HUES6 (cell line): ENCODE results near the gene LRRTM4.
"Not testable (repeated sequence)": the region's sequence is repeated elsewhere in the genome, so short reads cannot be mapped to it uniquely, and the experiment has no call there.

Experiments
- H3K27ac ChIP-seq: 2 replicates; pipeline ENCODE4 v1.7.0; 2013; ENCODE audit warnings: low read depth, mild to moderate bottlenecking, low read length, inconsistent platforms
- H3K27me3 ChIP-seq: 2 replicates; pipeline ENCODE4 v1.6.1; 2013; ENCODE audit warnings: low read length; ENCODE audit not compliant: control insufficient read depth, insufficient read depth
- H3K36me3 ChIP-seq: 2 replicates; pipeline ENCODE4 v1.6.1; 2013; ENCODE audit warnings: low read length; ENCODE audit not compliant: control insufficient read depth, insufficient read depth
- H3K4me1 ChIP-seq: 2 replicates; pipeline ENCODE4 v1.6.1; 2013; ENCODE audit warnings: low read length; ENCODE audit not compliant: control insufficient read depth, insufficient read depth
- H3K4me3 ChIP-seq: 2 replicates; pipeline ENCODE4 v1.5.1; 2013; ENCODE audit warnings: low read depth, low read length
- H3K9ac ChIP-seq: one replicate; pipeline ENCODE4 v1.6.1; 2013; ENCODE audit warnings: mild to moderate bottlenecking, low read length
- H3K9me3 ChIP-seq: 2 replicates; pipeline ENCODE4 v1.6.1; 2013; ENCODE audit warnings: low read depth, low read length; ENCODE audit not compliant: control insufficient read depth, insufficient read depth

Gene LRRTM4

GRCh38 chr2:77179297-77179696, 342.9 kb downstream of the LRRTM4 start:
- Histone ChIP-seq H3K27me3 (no peaks in the 10 kb centered on the region), H3K4me1 (no peaks in the 10 kb centered on the region; the same call in 1 of the 2 replicates), H3K9ac (no peak overlapping the region), H3K36me3 (no peaks in the 10 kb centered on the region), H3K4me3 (no peak overlapping the region), H3K9me3 (no peaks in the 10 kb centered on the region), H3K27ac (no peak overlapping the region)

GRCh38 chr2:77175266-77175780, 346.9 kb downstream of the LRRTM4 start:
- not testable (repeated sequence) for H3K4me3 ChIP-seq, H3K9ac ChIP-seq, H3K4me1 ChIP-seq, H3K27ac ChIP-seq, H3K36me3 ChIP-seq, H3K9me3 ChIP-seq, H3K27me3 ChIP-seq

GRCh38 chr2:77169426-77169825, 352.8 kb downstream of the LRRTM4 start:
- Histone ChIP-seq H3K27me3 (no peaks in the 10 kb centered on the region), H3K9ac (no peak overlapping the region)

GRCh38 chr2:77164021-77164420, 358.2 kb downstream of the LRRTM4 start:
- H3K4me1 ChIP-seq, H3K9ac ChIP-seq, H3K27ac ChIP-seq, H3K4me3 ChIP-seq, H3K36me3 ChIP-seq, H3K27me3 ChIP-seq: not testable (repeated sequence)
- peaks cover 20% of the 10 kb centered on the region for H3K9me3 ChIP-seq

More at GRCh38 chr2:77169426-77169825, 352.8 kb downstream of the LRRTM4 start:
- Histone ChIP-seq H3K36me3 (no peaks in the 10 kb centered on the region), H3K4me3 (no peak overlapping the region), H3K9me3 (no peaks in the 10 kb centered on the region), H3K27ac (no peak overlapping the region), H3K4me1 (no peaks in the 10 kb centered on the region)

- H3K4me3 ChIP-seq: no peak overlapping the region
- H3K27ac ChIP-seq: no peak overlapping the region
- peaks cover 20% of the 10 kb centered on the region for H3K9me3 ChIP-seq
Measured at GRCh38 chr2:77161009-77161408, 361.2 kb downstream of the LRRTM4 start.

GRCh38 chr2:77156599-77156998, 365.6 kb downstream of the LRRTM4 start:
- Histone ChIP-seq H3K27me3 (no peaks in the 10 kb centered on the region), H3K27ac (no peak overlapping the region), H3K4me1 (no peaks in the 10 kb centered on the region), H3K9me3 (peaks cover 8% of the 10 kb centered on the region; the same call in 1 of the 2 replicates), H3K4me3 (no peak overlapping the region), H3K9ac (no peak overlapping the region), H3K36me3 (no peaks in the 10 kb centered on the region)

More at GRCh38 chr2:77161009-77161408, 361.2 kb downstream of the LRRTM4 start:
- H3K9ac ChIP-seq: no peak overlapping the region
- H3K36me3 ChIP-seq: no peaks in the 10 kb centered on the region
- no peaks in the 10 kb centered on the region for H3K27me3 ChIP-seq
- no peaks in the 10 kb centered on the region for H3K4me1 ChIP-seq

GRCh38 chr2:77155511-77155910, 366.7 kb downstream of the LRRTM4 start:
- no peak overlapping the region for H3K9ac ChIP-seq
- no peaks in the 10 kb centered on the region for H3K27me3 ChIP-seq
- H3K9me3 ChIP-seq: no peaks in the 10 kb centered on the region
- H3K4me3 ChIP-seq: no peak overlapping the region
- no peak overlapping the region for H3K27ac ChIP-seq
- no peaks in the 10 kb centered on the region for H3K4me1 ChIP-seq
- no peaks in the 10 kb centered on the region for H3K36me3 ChIP-seq

- H3K9ac ChIP-seq: no peak overlapping the region
- 0 out of 2 replicates have a peak, but pooled peaks cover 3% of the 10 kb centered on the region for H3K9me3 ChIP-seq
- H3K27me3 ChIP-seq: no peaks in the 10 kb centered on the region
- no peaks in the 10 kb centered on the region for H3K36me3 ChIP-seq
- H3K4me3 ChIP-seq: no peak overlapping the region
- no peaks in the 10 kb centered on the region for H3K4me1 ChIP-seq
- no peak overlapping the region for H3K27ac ChIP-seq
Measured at GRCh38 chr2:77149565-77149964, 372.6 kb downstream of the LRRTM4 start.

- H3K36me3 ChIP-seq: no peaks in the 10 kb centered on the region
- H3K9me3 ChIP-seq: 0 out of 2 replicates have a peak, but pooled peaks cover 3% of the 10 kb centered on the region
- no peaks in the 10 kb centered on the region for H3K4me1 ChIP-seq
- H3K4me3 ChIP-seq: no peak overlapping the region
- H3K27me3 ChIP-seq: no peaks in the 10 kb centered on the region
- no peak overlapping the region for H3K27ac ChIP-seq
- no peak overlapping the region for H3K9ac ChIP-seq
Measured at GRCh38 chr2:77147153-77147552, 375.0 kb downstream of the LRRTM4 start.

- H3K27me3 ChIP-seq: no peaks in the 10 kb centered on the region
- H3K4me1 ChIP-seq: no peaks in the 10 kb centered on the region
- no peaks in the 10 kb centered on the region for H3K36me3 ChIP-seq
- H3K27ac ChIP-seq: no peak overlapping the region
- no peak overlapping the region for H3K4me3 ChIP-seq
- H3K9me3 ChIP-seq: 0 out of 2 replicates have a peak, but pooled peaks cover 3% of the 10 kb centered on the region
- H3K9ac ChIP-seq: no peak overlapping the region
Measured at GRCh38 chr2:77144772-77145171, 377.4 kb downstream of the LRRTM4 start.

- Histone ChIP-seq H3K9me3 (no peaks in the 10 kb centered on the region), H3K27me3 (no peaks in the 10 kb centered on the region), H3K4me3 (no peak overlapping the region), H3K4me1 (no peaks in the 10 kb centered on the region), H3K9ac (no peak overlapping the region), H3K27ac (no peak overlapping the region), H3K36me3 (no peaks in the 10 kb centered on the region)
Measured at GRCh38 chr2:77142141-77142540, 380.0 kb downstream of the LRRTM4 start.

GRCh38 chr2:77128479-77128878, 393.7 kb downstream of the LRRTM4 start:
- not testable (repeated sequence) for H3K27me3 ChIP-seq, H3K9me3 ChIP-seq, H3K27ac ChIP-seq, H3K36me3 ChIP-seq, H3K4me1 ChIP-seq, H3K4me3 ChIP-seq, H3K9ac ChIP-seq
